Activated T-cell treated with anti-CD3 and anti-CD28 coated beads for 1 hour (primary cell): ENCODE measurements around the gene ZNF501.

Experiments
- DNase-seq: peaks from one replicate; pipeline ENCODE4 v3.0.0-alpha.2; 2020; ENCODE audit warnings: low read depth

Gene ZNF501

DNA sequence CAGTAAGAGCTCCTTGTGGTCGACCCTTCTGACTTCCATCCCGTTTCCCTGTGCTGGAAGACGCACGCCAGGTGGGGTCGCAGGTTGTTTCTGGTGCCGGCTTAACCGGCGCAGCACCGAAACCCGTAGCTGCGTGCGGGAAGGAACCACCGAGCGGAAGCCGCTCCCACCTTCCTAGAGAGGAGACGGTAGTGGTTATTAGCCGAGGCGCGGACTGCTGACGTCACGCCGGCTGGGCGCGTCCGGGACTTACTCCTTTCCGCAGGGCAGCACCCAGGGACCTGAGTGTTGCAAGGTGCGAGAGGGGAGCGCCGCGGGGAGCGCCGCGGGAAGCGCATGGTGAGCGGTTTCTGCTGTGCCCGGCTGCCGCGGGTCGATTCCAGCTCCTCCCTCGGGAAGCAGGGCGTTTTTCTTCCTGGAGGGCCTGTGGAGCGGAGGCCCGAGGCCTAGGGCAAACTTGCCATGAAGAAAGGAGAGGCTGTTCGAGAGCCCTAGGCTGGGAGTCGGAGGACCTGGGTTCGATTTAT is at the start of gene ZNF501:
Gene ZNF501, plus strand, starts transcription at position 252 of the 527 bp plus-strand sequence. CDS start 4,787 bp downstream, outside the sequence.
- DNase-seq, result peak; percentile 73

DNA sequence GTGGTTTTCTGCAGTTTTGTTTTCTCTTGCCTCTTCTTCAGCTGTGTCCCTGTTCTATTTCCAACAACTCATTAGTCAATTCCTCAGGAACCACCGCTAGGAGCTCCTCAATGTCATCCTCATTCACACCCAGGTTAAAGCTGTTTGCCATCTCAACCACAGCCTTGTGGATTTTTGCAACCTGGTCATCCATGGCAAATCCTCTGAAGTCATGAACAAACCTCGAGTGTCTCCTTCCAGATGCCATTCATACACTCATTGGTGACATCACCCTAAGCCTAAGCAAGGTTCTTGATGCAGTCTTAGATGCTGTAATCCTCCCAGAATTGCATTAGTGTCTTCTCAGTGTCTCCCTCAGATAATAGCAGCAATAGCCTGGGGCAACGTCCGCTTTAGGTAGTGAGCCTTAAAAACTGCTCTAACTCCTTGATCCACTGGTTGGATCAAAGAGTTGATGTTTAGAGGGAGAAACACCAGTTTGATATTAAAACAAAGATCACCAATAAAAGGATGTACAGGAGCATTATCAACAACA is 48.4 kb upstream of the ZNF501 start:
- no peak for DNase-seq

DNA sequence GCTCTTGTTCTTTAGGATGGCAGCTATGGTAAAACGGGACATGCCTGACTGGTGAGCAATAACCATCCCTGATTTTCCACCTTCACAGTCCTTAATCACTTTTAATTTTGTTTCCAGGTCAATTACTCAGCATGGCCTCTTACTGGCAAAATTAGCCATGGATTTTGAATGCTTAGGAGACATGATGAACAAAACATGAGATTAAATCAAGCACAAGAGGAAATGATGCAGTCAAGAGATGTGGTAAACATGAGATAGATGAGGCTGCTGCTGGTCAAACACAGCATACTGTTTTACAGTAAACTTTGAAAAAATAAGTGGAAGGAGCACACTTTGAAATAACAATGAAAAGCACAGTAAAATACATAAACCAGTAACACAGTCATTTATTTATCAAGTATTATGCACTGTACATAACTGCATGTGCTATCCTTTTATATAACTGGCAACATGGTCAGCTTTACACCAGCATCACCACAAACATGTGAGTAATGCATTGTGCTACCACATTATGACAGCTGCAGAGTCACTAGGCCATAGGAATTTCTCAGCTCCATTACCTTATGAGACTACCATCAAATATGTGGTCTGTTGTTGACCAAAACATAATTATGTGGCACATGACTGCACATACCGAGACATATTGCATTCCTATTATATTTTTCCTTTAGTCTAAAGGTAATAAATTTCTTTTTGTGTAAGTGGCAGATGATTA is 47.1 kb upstream of the ZNF501 start:
- DNase-seq, result no peak

DNA sequence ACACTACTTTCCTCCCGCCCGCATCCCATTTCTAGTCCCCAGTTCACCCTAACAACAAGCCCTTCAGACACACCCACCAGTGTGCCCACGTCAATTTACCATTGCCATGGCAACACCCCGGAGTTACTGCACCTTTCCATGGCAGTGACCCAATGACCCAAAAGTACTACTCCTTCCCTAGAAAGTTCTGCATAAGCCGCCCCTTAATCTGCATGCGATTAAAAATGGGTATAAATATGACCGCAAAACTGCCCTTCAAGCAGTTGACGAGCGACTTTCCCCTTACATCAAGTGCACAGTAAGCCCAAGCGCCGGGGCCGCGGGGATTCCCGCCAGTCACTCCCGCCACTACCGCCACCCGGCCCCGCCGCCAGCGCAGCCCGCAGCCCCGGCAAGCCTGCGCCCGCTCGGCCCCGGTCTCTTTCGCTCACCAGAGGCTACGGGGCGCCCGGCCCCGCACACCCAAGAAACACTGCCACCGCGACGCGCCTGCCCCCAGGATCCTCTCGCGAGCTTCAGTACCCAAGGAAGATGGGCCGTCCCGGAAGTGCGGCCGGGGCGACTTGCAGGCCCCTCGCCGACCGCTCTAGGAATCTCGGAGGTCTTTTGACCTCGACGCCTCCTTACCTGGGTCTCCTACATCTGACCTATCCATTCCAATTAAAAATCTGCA is 44.2 kb upstream of the ZNF501 start:
- peak; percentile 31 for DNase-seq

DNA sequence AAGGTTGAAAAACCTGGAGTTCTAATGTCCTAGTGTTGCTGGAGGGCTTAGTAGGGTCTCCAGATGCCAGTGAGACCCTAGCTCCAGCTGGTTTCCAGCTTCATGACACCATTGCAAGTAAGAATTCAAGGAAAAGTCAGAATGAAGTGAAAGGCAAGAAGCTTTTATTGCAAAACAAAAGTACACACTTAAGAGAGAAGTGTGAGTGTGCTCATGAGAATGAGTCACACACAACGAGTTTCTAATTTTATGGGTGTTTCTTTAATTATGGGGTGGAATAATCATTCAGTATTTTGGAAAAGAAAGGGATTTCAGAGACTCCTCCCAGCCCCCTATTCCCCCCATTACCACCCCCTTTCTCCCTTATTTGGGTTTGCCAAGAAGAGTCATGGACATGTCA is 41.5 kb upstream of the ZNF501 start:
- no peak for DNase-seq

DNA sequence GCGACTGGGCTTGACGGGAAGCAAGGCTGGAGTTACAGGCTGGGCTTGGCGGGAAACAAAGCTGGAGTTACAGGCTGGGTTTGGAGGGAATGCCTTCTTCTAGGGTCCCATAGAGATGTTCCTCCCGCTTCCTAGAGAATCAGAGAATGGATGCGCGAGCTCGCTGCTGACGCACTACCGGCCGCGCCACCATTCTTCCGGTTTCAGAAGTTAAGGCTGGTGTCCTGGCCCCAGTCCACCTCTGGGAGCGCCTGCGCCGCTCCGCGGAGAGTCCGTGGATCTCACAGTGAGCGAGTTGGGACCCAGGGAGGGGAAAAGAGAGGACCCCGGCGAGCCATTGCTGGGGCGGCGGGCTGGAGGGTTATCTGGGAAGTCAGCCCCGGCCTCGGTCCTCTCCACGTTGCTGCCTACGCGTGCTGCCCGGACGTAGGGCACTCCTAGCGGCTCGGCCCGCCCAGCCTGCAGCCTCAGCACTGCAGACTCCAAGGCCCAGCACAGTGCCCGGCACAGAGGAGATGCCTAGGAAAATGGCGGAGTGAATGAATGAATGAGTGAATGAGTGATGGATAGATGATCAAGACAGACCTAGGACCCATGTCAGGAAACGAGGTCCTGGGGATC is 16.9 kb upstream of the ZNF501 start, which contains the start of gene ZNF502:
Gene ZNF502, plus strand, starts transcription at position 206 of the 621 bp plus-strand sequence. CDS start 7,602 bp downstream, outside the sequence.
- DNase-seq, result peak; percentile 47

DNA sequence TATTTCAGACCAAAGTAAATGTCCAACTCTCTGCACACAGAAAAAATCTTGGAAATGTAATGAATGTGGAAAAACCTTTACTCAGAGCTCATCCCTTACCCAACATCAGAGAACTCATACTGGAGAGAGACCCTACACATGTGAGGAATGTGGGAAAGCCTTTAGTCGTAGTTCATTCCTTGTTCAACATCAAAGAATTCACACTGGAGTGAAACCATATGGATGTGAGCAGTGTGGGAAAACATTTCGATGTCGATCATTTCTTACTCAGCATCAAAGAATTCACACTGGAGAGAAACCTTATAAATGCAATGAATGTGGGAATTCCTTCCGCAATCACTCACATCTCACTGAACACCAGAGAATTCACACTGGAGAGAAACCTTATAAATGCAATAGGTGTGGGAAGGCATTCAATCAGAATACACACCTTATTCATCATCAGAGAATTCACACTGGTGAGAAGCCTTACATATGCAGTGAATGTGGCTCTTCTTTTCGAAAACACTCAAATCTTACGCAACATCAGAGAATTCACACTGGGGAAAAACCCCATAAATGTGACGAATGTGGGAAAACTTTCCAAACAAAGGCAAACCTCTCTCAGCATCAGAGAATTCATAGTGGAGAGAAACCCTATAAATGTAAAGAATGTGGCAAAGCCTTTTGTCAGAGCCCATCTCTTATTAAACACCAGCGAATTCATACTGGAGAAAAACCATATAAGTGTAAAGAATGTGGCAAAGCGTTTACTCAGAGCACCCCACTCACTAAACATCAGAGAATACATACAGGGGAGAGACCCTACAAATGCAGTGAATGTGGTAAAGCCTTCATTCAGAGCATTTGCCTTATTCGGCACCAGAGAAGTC is 8.0 kb upstream of the ZNF501 start:
- DNase-seq, result no peak

DNA sequence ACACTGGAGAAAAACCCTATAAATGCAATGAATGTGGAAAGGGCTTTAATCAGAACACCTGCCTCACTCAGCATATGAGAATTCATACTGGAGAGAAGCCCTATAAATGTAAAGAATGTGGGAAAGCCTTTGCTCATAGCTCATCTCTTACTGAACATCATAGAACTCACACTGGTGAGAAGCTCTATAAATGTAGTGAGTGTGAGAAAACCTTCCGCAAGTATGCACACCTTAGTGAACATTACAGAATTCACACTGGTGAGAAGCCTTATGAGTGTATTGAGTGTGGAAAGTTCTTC is 7.4 kb upstream of the ZNF501 start:
- DNase-seq, result no peak

DNA sequence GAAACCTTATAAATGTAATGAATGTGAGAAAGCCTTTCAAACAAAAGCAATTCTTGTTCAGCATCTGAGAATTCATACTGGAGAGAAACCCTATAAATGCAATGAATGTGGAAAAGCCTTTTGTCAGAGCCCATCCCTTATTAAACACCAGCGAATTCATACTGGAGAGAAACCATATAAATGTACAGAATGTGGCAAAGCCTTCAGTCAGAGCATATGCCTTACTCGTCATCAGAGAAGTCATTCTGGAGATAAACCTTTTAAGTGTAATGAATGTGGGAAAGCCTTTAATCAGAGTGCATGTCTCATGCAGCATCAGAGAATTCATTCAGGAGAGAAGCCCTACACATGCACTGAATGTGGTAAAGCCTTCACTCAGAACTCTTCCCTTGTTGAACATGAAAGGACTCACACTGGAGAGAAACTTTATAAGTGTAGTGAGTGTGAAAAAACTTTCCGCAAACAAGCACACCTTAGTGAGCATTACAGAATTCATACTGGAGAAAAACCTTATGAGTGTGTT is 5.3 kb downstream of the ZNF501 start:
- no peak for DNase-seq

DNA sequence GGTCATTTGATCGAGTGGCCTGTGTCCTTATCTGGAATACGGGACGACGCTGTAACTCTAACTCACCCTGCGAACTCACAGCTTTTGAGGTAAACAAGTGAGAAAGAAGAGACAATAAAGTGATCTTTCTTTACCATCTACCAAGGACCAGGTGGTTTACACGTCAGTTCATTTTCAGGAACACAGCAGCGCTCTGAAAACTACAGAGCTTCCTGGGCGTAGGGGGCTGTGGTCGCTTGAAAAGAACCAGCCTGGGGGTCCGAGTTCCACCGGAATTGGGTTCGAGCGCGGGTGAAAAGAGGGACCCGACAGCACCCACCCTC is 31.6 kb downstream of the ZNF501 start:
- DNase-seq, result no peak

DNA sequence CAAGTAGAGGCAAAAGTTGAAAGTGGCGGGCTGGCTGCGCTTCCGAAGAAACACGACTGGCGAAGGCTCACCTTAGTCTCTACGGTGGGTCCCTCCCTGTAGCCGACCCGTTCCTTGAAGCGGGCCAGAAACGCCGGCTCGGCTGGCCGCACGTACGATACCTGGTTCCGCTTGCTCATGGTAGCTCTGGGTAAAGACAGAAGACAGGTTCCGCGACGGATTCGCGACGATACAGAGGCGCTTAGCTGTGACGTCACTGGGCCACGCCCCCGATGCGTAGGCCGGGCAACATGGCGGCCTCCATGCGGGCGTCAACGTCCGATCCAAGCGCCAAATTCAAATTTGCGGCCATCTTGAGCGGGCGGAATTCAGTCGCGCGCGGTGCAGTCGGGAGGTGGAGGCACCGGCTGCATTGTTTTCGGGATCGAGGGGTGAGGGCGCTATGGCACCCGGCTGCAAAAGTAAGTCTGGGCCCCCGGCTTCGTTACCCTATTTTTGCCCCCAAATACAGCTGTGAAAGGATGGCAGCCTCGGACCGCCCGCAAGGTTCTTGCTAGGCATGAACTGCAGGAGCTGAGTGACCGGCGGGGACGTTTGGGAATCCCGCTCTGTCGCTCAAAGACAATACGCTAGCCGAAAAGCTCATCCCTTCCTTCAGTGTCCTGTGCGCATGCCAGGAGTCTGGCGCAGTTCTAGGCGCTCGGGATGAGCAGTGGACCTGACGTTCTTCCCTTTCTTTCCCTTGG is 32.2 kb downstream of the ZNF501 start, which contains the start of the genes KIAA1143 and KIF15:
Gene KIAA1143, minus strand, starts transcription at position 196 of the 746 bp plus-strand sequence. Its CDS starts 17 bp downstream, at position 179.
Gene KIF15, plus strand, starts transcription at position 371 of the 746 bp plus-strand sequence. Its CDS starts 72 bp downstream, at position 443.
- DNase-seq, result peak; percentile 96

DNA sequence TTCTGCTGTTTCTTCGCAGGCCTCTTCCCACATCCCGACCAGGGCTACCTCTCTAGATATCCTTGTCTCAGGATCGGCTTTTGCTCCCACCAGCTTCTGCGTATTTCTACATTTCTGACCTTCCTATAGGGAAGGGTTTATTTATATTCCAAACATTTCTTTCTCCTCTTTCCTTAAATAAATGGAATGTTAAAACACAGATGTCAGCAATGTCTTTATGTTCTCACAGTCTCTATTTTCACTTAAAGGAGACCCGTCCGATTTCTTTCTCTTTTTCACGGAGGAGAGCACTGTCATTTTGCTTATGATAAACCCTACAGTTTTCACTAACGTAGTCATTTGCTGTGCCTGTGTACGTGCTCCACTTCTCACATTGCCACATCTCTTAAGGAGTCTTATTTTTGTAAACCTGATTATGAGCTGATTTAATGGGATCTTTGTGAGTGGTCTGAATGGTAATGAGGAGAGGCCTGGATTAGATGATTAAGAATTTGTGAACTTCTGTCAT is 32.8 kb downstream of the ZNF501 start:
- DNase-seq, result no peak

DNA sequence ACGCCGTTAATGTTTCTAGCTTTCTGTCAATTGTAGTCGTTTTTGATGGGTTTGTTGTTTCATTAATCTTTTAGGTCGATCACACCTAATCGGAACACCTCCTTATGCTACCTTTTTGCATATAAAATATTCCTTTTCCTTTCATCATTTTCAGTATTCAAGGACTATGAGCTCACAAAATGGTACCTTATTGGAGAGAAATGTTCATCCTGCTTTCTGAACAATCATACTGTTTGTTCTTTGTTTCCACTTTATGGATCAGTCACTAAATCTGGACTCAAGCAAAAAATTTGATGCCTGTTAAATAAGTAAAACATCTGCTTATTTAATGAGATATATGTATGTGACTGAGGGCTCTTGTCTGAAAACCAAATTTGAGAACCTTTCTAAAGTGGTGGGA is 33.3 kb downstream of the ZNF501 start:
- DNase-seq, result no peak

DNA sequence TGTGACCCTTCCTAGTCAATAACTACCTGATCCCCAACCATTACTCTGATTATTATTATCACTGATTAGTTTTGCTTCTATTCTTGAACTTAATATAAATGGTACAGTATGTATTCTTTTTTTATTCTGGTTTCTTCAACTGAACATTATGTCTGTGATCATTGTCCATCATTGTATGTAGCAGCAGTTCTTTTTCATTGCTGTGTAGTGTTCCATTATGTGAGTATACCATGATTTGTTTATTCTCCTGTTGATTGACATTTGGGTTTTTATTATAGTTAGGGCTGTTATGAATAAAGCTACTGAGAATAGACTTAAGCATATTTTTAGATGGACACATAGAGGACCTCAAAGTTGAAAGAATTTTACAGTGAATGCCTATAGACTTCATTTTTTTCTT is 34.8 kb downstream of the ZNF501 start:
- DNase-seq, result no peak

DNA sequence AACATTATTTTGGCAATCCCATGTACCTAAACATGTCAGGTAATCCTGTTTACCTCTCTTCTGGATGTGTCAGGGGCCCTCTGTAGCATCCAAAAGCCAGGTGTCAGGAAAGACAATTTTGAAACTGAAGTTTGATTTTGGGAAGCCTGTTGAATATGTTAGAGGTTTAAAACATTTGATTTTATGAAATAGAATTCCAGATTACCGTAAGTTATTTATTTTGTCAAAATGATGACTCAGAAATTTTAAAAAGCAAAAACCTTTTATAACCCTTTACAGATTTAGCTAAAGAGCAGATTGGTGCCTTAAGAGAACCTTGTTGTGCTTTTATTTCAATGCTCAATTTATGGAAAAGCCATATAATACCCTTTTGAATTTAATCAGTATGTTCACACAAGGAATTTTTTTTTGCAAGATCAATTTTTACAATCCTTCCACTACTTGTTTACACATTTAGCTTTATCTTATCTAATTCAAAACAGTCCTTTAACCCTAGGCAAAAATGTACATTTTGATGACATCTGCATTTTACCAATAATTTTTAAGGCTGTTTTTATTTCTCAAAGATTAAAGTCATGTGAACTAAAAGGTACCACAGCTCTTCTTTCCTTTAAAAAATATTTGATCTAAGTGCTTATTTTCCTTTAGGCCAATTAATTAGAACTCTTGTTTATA is 42.1 kb downstream of the ZNF501 start:
- no peak for DNase-seq

DNA sequence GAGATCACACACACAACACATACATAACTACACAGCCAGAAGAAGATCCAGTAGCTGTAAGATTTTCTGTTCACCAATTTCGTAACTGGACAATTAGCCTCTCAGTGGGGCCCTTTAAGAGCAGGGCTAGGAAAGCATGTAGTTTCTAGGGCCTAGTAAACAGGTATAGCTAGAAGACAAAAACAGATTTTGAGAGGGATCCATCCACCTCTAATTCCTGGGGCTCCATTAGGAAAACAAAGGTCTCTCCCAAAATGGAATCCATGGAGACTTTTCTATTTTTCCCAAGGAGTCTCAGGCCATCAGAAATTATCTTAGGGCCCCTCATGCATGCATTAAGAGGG is 42.6 kb downstream of the ZNF501 start:
- DNase-seq, result no peak

DNA sequence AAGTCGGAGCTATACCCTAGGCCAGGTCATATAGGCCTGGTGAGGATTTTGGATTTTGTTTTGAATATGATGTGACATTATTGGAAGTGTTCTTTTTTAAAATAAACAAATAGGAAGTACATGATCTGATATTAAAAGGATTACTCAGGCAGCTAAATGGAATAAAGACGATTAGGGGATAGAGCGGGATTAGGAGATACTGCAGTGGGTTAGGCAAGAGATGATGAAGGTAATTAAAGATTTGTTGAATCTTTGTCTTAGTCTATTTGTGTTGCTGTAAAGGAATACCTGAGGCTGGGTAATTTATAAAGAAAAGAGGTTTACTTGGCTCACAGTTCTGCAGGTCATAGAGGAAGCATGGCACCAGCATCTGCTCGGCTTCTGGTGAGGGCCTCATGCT is 53.5 kb downstream of the ZNF501 start:
- no peak for DNase-seq
